Psoas muscle (tissue), 8 donors: ENCODE measurements around the gene DOCK8. TPM values are rescaled to one million over a fixed set of nuclear protein-coding genes. Genes with fewer than 3 reads are reported as not detected.

Experiments used
- ATAC-seq, 4 donors: fragments of 200-7000 bp; cut with Tn5 transposase; one replicate each; pipeline ENCODE4 v1.9.1; 2020; ENCODE audit warnings: moderate library complexity in 3 of 4, mild to moderate bottlenecking in 2 of 4
- DNase-seq, 2 donors: peaks; one replicate each; pipeline ENCODE4 v3.0.0-alpha.2; 2020
- H3K27ac ChIP-seq: fragments of 200-600 bp; one replicate; pipeline ENCODE4 v1.8.0; 2022
- H3K27me3 ChIP-seq, 3 donors: fragments of 200-600 bp in 1 of 3; one replicate each; pipeline versions ENCODE4 v1.6.1 to v1.8.0; 2013 to 2022; ENCODE audit warnings: low read length in 2 of 3, mild to moderate bottlenecking in 2 of 3, moderate library complexity in 1 of 3; ENCODE audit not compliant: insufficient read depth in 3 of 3
- H3K36me3 ChIP-seq, 2 donors: fragments of 200-600 bp in 1 of 2; one replicate each; pipeline versions ENCODE4 v1.6.1 to v1.8.0; 2013 to 2022; ENCODE audit warnings: low read depth in 1 of 2, mild to moderate bottlenecking in 1 of 2, moderate library complexity in 1 of 2; ENCODE audit not compliant: insufficient read depth in 1 of 2
- H3K4me1 ChIP-seq: fragments of 200-600 bp; one replicate; pipeline ENCODE4 v1.8.0; 2022
- H3K4me3 ChIP-seq: fragments of 200-600 bp; one replicate; pipeline ENCODE4 v1.8.0; 2022; ENCODE audit warnings: mild to moderate bottlenecking
- H3K9me3 ChIP-seq: fragments of 200-600 bp; one replicate; pipeline ENCODE4 v1.8.0; 2022
- WGBS, 3 donors: extraction: QIAGEN DNeasy Blood & Tissue Kit; methylation state at CpG; one replicate each; pipeline versions ENCODE4 v1.1.6 to v1.1.7; 2013; 5-methylcytosine and 5-hydroxymethylcytosine counted together
- intact Hi-C, 2 donors: fragments of 100-400 bp; cut with DNase I; formaldehyde crosslinking; loops; one replicate each; pipeline versions ENCODE4 v1.11.0 to v1.14.2; 2022
- polyA plus RNA-seq, 3 donors: library from polyadenylated mRNA; stranded (reverse); fragments of 200-250 nt; gene quantifications; one replicate each; pipeline ENCODE4 v1.2.3, GENCODE V29; 2013
- total RNA-seq, 4 donors: library from RNA; stranded (reverse); fragmentation: NEBNext Ultra II Directional in 2 of 4; extraction: Animal tissue kit (Norgen Biotek cat#: 25700) in 2 of 4; gene quantifications; one replicate each; pipeline versions ENCODE4 v1.2.1 to v1.2.4, GENCODE V29; 2021 to 2023
- TF ChIP-seq, protein P1 (sequence below): fragments of 200-600 bp; IDR thresholded peaks from one replicate; pipeline ENCODE4 v1.8.0; 2022; ENCODE audit warnings: antibody characterized with exemption
- donor health status: healthy with polysubstance abuse.
- donor health status: DM: no; HTN: no; CAD: no; lungs with moderate emphysema.
- donor health status: Bipolar disorder and iron deficiency.
- donor health status: healthy.
- donor health status: DM: yes; HTN: yes; CAD: no.
- donor health status: DM: no; HTN: no; CAD: no.
- donor health status: DM: no; HTN: no; CAD: no.
- donor health status: DM: yes; HTN: yes; CAD: no.

The DOCK8 gene
- total and polyA plus RNA-seq, 7 donors = 0.32 to 2.8 (median 2.0) TPM

DNA sequence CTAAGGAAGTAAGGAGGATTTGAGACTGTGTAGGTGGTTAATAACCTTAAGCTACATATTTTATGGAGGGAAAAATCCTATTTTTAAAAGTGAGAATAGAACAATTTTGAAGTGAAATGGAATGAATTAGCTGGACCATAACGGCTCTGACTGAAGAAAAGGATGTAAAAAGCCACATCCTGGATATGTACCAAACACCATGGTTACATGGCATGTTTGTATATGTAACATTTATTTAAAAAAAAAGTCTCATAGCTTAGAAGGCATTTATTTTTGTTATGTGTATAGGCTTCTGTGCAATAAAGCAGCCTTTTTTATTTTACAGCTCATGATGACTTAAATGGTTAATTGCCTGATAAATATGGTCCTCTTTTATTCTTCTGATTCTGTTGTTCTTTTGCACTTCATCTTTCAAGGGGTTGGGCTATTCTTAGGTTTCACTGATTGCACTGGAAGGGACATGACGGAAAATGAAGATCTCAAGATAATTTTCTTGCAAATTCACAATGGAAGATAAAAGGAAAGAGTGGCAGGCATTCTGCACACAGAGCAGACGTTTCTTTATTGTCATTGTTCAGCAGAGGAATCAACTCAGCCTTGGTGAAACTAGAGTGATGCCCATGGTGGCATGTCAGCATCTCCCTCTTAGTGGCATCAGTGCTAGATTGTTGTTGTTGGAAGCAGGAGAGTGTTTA lies 63.1 kb downstream of the DOCK8 start:
- Histone ChIP-seq H3K27ac (no peak overlapping the region), H3K4me3 (no peak overlapping the region), H3K36me3 (no peaks in the 10 kb centered on the region), H3K27me3 (no peaks in the 10 kb centered on the region), H3K4me1 (no peaks in the 10 kb centered on the region), H3K9me3 (no peaks in the 10 kb centered on the region)
- ATAC-seq (no peak), DNase-seq (no peak)
- TF ChIP-seq, protein P1, sequence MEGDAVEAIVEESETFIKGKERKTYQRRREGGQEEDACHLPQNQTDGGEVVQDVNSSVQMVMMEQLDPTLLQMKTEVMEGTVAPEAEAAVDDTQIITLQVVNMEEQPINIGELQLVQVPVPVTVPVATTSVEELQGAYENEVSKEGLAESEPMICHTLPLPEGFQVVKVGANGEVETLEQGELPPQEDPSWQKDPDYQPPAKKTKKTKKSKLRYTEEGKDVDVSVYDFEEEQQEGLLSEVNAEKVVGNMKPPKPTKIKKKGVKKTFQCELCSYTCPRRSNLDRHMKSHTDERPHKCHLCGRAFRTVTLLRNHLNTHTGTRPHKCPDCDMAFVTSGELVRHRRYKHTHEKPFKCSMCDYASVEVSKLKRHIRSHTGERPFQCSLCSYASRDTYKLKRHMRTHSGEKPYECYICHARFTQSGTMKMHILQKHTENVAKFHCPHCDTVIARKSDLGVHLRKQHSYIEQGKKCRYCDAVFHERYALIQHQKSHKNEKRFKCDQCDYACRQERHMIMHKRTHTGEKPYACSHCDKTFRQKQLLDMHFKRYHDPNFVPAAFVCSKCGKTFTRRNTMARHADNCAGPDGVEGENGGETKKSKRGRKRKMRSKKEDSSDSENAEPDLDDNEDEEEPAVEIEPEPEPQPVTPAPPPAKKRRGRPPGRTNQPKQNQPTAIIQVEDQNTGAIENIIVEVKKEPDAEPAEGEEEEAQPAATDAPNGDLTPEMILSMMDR = no peak
- intact Hi-C loops = no loop called here
- WGBS, 3 donors = 55 to 70% (median 69%) methylated on average over 3 of the region's 3 CpGs

DNA sequence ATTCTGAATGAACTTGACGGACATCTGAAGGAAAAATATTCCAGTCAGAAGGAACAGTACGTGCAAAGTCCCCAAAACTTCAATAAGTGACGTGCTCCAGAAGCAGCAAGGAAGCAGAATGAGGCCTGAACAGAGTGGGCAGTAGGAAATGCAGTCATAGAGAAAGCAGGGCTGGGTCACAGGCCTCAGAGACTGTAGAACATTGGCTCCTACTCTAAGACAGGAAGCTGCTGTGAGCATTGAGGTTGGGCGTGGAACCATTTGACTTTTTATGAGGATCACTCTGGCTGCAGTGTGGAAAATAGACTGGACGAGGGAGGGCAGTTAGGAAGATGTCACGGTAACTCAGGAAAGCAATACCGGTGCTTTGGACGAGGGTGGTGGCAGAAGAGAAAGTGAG lies 64.0 kb downstream of the DOCK8 start:
- Histone ChIP-seq H3K27me3 (no peaks in the 10 kb centered on the region), H3K27ac (no peak overlapping the region), H3K9me3 (no peaks in the 10 kb centered on the region), H3K4me1 (no peaks in the 10 kb centered on the region), H3K4me3 (no peak overlapping the region), H3K36me3 (no peaks in the 10 kb centered on the region)
- WGBS, 3 donors = 69 to 74% (median 70%) methylated on average over 8 of the region's 8 CpGs
- ATAC-seq (no peak), DNase-seq (no peak)
- TF ChIP-seq, protein P1 = no peak
- intact Hi-C loops = no loop called here

DNA sequence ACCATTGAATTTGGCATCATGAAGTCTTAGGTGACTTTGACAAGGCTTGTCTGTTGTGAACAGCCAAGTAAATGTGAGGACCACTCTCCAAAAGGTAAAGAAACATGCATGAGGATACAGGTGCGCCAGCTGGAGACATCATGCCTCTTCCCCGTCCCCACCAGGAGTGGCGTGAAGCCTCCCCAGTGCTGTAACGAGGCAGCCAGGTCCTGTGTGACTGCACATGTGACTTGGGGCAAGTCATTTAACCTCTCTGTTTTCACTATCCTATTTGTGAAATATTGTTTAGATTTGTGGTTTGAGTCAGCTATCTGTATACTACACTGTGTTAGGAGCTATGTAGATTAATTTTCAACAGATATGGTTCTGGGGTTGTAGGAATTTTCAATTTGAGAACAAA lies 65.0 kb downstream of the DOCK8 start:
- 68 to 91% (median 86%) methylated on average over 4 of the region's 4 CpGs for WGBS, 3 donors
- intact Hi-C loops = no loop called here
- no peaks in the 10 kb centered on the region for H3K27me3 ChIP-seq
- no peaks in the 10 kb centered on the region for H3K4me1 ChIP-seq
- ATAC-seq (no peak), DNase-seq (no peak)
- TF ChIP-seq, protein P1 = no peak
- H3K9me3 ChIP-seq = no peaks in the 10 kb centered on the region
- H3K4me3 ChIP-seq = no peak overlapping the region
- no peaks in the 10 kb centered on the region for H3K36me3 ChIP-seq
- H3K27ac ChIP-seq = no peak overlapping the region

DNA sequence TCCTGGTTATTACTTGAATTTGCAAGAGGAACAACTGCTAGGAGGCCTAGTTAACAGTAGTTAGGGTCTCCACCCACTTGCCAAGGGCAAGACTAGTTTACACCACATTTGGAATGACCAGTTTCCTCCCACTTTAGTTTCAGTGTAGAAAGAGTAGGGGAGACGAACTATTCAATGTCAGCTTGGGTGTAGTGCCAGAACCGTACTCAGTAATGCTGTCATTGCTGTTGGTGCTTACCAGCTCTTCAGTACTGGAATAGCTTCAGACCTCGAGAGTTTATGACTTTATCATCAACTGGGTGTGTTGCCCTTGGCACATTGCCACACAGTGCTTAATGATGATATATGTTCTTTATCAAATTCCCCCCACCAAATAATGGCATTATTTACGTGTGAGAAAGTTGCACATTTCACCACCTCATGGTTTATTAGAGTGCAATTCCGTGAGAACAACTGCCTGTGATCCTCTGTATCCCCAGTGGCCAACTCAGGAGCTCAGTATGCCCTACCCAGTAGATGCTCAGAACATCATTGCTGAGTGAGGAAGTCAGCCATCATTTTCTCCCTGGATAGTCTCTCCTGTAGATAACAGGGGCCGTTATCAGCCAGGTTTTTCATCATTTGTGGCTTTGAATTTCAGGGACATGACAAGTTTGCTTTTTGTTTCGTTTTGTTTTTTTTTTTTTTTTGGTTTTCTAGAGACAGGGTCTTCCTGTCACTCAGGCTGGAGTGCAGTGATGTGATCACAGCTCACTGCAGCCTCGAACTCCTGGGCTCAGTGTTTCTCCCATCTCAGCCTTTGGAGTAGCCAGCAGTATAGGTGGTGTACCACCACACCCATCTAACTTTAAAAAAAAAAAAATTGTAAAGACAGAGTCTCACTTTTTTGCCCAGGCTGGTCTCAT lies 67.3 kb downstream of the DOCK8 start:
- no peaks in the 10 kb centered on the region for H3K4me1 ChIP-seq
- ATAC-seq (no peak), DNase-seq (no peak)
- 49 to 64% (median 54%) methylated on average over 8 of the region's 8 CpGs for WGBS, 3 donors
- H3K4me3 ChIP-seq = no peak overlapping the region
- TF ChIP-seq, protein P1 = no peak
- H3K9me3 ChIP-seq = no peaks in the 10 kb centered on the region
- H3K27ac ChIP-seq = no peak overlapping the region
- intact Hi-C loops = no loop called here
- H3K27me3 ChIP-seq = no peaks in the 10 kb centered on the region
- no peaks in the 10 kb centered on the region for H3K36me3 ChIP-seq
